HG02970 (cell line): ENCODE results near the gene PXYLP1.

ENCODE experiments used
- ATAC-seq: cut with Tn5 transposase; IDR thresholded peaks from one replicate; pipeline ENCODE4 v1.9.1; 2021; ENCODE audit warnings: mild to moderate bottlenecking, moderate library complexity, moderate number of reproducible peaks; ENCODE audit not compliant: unreplicated experiment, low FRiP score

The PXYLP1 gene

DNA sequence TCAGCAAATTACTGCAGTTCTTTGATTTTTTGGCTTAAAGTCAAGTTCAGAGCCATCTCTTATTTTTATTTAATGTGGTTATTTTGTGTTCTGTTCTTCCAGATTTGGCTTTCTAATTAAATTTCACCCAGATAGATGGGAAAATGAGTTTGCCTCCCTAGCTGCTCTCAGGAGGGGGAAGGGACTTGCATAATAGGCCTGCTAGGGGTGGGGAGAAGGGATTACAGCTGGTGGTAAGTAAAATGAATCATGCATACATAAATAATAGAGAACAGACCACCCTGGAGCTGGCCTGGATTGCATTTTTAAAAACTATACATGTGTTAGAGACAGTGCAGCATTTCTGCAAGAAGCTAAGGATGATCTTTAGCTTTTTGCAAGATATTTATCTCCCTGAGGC is 3.9 kb upstream of the PXYLP1 start:
- no peak for ATAC-seq

GRCh38 chr3:141228395-141228794 is 3.2 kb upstream of the PXYLP1 start:
- no peak for ATAC-seq

GRCh38 chr3:141229132-141229531 is 2.5 kb upstream of the PXYLP1 start:
- ATAC-seq, result no peak

DNA sequence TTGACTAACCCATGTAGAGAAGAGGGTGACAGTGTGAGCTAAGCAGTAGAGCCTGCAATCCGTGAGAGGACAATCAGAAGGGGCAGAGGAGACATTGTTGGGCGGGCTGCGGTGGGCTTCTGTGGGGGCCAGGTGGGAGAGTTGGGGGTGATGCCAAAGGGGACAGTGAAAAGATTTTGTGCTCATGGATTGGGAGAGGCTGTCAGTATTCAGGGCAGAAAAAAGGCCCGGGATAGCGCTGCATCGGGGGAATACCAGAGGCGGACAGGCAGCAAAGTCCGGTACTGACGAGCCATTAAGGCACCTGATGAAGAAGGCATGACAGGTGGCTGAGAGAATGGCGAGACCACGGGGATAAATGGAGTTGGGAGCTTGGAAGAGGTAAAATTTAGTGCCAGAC is 1.3 kb upstream of the PXYLP1 start:
- no peak for ATAC-seq

- no peak for ATAC-seq
Measured at GRCh38 chr3:141231952-141232823, 563 bp downstream of the PXYLP1 start.

DNA sequence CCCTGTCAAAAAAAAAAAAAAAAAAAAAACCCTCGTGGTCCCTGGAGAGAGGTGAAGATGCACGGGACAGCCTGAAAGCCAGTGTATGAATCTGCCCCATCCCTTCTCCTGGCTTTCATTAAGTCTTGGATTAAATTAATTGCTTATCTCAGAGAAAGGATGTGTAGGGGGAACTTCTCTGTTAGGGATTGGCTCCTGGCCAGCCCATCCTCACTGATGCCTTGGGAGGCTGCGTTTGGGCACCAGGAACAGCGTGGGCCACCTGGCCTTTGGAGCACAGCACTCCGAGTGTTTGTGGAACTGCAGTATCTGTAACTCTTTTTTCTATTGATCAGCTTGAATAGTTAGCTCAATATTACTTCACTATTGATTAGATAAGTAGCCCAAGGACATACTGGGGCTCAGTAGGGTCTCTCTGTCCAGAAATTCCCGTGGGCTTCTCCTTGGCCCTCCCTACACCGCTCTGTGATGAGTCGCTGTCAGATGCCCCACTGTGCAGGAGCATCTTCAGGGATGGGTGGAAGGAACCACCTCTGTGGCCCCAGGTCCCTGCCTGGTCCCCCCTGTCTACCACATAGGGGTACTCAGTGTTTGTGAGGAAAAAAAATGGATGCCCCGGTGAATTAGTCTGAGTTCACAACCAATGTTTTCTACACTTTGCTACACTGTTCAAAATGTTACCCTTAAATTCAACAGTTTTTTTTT is 2.0 kb downstream of the PXYLP1 start:
- ATAC-seq, result no peak

- ATAC-seq, result no peak
Measured at GRCh38 chr3:141234283-141234682, 2.7 kb downstream of the PXYLP1 start.

GRCh38 chr3:141235661-141236171 is 4.1 kb downstream of the PXYLP1 start:
- no peak for ATAC-seq

GRCh38 chr3:141236361-141236760 is 4.7 kb downstream of the PXYLP1 start:
- ATAC-seq, result no peak

DNA sequence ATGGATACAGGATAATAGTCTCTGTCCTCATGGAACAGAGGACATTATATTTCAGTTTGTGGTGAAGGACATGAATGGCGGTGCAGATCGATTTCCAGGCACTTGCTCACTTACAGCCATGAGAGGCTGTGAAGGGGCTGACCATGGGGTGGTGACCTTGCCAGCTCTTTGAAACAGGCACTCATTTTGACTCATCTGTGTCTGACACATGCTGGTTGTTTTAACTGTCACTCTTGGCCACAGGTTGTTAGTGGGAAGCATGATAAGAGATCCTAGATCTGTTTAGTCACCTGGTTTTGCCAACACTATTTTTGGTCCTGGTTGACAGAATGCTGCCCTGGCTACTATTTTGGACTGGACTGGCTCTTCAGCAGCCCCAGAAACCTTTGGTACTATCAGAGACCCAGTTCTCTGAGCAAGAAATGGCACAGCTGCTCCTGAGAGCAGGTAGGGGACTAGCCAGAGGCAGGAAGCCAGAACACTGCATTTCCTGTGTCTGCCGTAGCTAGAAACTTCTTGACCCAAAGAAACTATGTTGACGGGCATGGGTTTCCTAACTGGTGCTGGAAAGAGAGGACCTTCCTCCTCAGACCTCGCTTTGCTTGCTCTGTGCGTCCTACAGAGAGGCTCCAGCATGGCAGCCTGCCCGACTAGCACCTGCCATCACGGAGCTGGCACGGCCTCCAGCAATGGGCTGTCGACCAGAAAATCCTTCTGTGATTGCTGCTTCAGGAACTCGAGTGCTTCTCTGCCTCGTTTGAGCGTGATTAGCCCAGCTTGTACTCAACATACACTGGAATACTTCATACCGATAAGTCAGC is 6.3 kb downstream of the PXYLP1 start:
- ATAC-seq, result no peak

- no peak for ATAC-seq
Measured at GRCh38 chr3:141239511-141240281, 8.1 kb downstream of the PXYLP1 start.

DNA sequence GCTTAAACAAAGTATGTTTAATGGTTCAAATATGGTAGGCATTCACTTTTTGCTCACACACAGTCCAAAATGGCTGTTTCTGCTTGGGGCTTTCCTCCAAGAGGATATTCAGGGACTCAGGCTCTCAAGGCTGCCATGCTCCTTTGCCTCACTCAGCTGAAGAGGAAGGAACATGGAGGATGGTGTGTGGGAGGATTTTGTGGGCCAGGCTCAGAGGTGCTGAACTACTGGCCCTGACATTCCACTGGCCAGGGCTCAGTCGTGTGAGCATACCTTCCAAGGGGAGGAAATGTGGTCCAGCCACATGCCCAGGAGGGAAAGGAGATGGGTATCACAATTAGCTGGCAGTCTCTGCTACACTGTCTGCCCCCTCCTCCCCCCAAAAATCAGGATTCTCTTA is 8.7 kb downstream of the PXYLP1 start:
- no peak for ATAC-seq

DNA sequence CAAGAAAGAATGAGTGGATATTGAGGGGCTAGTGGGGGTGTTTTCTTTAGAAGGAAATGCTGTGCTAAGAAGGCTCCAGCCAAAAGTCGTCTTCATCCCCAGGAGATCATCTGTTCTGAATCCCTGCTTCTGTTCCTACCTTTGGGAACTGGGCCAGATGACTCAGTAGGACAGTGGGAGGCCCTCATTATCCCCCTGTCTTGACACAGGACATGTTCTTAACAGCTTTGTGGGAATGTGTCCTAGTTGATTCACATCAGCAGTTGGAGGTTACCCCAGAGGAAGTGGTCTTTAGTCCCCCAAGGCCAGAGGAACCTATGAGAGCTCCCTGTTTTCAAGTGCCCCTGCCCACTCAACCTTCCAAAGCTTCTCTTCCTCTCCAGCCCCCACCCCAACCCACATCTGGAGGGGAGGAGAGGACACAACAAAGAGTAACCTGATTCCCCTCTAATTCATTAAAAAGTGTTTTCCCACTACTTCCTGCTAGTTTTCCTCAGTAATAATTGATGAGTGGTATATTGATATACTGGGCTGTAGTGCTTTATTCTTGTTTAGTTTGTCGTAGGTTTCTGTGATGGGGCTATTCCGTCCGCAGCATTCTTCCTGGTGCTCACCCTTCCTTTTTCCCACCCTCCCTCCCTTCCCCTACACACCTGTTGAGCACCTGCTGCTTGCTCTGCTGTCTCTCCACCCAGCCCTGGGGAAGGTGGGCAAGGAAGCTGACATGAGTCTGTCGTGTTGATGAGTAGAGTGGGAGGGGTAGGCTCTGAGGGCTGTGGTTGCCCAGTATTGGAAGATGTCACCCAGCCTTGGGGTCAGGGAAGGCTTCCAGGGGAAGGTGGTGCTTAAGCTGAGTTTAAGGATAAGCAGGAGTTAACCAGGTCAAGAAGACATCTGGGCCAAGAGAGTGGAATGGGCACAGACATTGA is 9.3 kb downstream of the PXYLP1 start:
- no peak for ATAC-seq

DNA sequence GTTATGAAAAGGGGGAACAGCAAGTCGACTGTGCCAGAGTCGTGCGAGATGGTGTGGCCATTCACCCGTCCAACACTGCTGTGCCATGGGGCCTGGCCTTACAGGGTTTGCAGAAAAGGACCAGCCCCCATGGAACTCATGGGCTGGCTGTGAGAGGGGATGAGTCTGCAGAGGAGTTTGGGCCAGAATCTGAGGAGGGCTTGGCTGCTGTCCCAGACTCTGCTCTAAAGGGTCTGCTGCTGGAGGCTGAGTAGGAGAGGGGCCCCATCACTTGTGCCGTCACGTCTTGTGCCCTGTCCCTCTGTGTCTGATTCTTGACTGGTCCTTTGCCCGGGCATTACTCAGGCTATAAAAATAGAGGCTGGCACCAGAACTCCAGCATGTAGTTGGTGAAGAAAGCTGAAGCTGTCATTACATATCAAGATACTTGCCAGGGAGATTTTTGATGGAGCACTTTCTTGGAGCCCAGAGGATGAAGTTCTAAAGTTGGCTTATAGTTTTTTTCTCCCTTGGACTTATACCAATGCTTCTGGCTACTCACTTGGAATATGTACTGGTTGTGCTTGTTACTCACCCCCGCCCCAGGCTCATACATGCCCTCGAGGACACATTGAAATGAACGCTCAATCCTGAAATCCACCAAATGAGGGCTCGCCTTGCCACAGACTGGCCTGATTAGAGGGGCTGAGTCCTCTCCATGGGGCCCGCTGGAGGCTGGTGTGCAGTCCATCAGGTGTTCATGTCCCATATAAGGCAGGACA is 10.2 kb downstream of the PXYLP1 start:
- no peak for ATAC-seq

DNA sequence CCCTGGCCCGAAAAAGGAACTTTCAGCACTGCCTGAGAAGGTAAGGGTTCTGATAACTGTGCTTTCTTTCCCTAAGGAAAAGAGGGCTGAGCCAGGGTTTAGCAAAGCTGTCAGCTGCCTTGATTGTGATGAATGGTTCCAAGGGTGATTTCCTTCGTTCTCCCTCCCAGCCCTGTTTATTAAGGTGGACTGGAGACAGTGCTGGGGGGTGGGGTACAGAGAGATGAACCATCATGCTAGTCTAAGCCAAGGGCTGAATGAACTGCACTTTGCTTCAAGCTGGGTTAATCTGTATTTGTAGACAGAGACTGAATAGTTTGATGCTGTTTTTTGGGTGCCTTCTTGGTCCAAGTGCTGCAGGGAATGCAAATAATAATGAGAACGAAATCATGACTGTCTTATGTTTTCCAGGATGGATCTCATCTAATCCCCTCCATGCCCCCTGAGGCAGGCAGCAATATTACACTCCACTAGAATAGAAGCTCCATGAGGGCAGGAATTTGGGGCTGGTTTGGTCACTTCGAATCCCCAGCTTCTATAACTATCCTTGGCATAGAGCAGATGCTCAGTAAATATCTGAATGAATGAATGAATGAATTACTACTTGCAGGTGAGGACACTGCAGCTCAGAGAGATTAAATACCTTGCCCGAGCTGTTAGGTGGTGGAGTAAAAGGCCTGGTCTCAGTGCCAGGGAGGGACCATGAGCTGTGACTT is 10.9 kb downstream of the PXYLP1 start:
- no peak for ATAC-seq

DNA sequence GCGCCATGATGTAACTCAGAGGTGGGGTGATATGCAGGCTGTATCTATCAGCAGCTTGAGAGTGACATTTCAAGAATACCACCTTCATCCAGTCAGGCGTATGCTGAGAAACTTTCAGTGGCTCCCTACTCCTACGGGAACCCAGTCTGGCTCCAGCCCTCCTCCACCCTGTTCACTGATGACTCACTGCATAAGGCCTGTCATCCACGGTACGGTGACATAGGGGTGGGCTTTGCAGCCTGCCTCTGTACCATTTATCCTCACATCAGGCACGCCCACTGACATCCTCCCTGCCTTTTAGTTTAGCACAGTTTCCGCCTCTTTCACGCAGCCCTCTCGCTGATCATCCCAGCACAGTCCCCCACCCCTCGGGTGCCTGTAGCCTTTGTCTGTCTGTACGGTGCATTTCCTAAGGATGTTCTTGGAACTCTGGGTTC is 11.7 kb downstream of the PXYLP1 start:
- no peak for ATAC-seq

DNA sequence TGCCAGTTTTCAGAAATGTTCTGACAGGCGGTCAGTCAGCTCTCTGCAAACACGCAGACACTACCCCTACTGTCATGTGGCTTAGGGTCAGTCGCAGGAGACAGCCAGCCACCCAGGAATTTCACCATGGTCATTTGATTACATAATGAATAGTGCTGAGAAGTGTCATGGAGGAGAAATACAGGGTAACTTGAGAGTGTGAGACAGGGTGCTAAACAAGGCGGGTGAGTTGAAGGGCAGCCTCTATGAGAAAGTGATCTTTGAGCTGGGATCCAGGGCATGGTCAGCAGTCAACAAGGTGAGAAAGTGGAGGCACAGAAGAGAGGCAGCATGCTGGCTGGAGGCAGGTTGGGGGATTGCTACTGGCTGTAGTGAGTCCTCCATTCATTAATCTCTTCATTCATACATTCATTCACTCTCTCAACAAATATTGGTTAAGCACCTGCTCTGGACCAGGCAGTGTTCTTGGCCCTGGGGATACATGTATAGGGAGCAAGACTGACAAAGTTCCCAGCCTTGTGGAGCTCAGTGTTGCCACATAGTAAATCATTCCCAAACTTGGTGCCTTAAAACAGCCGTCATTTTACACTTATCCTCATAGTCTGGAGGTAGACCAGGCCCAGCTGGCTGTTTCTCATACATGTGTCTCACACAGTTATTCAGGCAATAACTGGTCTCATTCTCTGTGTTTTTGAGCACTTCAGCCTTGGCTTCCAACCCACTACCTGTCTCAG is 14.8 kb downstream of the PXYLP1 start:
- no peak for ATAC-seq
